ENCODE measurements around the gene NAV2.

DNA sequence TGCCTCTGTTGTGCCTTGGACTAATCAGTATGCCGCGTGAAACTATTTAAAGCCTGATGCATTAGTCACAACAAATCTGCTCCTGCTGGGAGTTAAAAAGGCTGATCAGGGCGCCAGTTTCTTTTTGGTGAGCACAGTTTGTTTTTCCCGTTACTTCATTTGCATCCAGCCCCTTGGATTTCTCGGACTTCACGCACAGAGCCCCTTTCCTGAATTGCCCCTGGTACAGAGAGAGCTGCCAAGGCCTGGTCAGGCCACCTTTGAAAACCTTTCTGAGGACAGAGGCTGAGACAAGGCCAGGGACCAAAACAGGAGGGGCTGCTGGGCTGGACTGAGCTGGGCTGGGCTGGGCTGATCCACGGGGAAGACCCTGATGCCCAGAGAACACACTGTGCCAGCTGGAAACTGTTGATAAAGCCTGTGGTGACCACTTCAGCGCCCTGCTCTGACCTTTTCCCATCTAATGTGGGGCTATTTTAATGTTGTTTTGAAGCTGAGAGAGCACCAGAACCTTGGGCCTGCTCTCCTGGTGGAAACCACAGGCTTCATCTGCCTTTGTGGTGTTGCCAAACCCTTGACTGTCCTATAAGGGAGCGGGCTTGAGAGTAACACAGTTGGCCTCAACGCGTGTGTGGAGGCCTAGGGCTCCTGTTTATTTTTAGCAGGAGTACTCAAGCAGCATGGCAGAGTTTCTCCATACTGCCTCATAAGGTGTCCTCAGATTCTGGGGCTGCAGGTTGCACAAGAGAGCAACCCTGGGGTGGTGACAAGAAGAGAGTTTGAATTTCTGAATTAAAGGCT lies 44.2 kb downstream of the NAV2 start:
- no peak for TF ChIP-seq POLR2A (IDR thresholded peaks at IDR 0.05)
- TF ChIP-seq, protein P1, sequence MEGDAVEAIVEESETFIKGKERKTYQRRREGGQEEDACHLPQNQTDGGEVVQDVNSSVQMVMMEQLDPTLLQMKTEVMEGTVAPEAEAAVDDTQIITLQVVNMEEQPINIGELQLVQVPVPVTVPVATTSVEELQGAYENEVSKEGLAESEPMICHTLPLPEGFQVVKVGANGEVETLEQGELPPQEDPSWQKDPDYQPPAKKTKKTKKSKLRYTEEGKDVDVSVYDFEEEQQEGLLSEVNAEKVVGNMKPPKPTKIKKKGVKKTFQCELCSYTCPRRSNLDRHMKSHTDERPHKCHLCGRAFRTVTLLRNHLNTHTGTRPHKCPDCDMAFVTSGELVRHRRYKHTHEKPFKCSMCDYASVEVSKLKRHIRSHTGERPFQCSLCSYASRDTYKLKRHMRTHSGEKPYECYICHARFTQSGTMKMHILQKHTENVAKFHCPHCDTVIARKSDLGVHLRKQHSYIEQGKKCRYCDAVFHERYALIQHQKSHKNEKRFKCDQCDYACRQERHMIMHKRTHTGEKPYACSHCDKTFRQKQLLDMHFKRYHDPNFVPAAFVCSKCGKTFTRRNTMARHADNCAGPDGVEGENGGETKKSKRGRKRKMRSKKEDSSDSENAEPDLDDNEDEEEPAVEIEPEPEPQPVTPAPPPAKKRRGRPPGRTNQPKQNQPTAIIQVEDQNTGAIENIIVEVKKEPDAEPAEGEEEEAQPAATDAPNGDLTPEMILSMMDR (IDR thresholded peaks at IDR 0.05), result no peak

All from testis (tissue), 2 donors.